Measurements from ENCODE around the gene RCSD1. TPM values are rescaled to one million over a fixed set of nuclear protein-coding genes. Genes with fewer than 3 reads are reported as not detected.

Gene RCSD1
- total and polyA plus RNA-seq, 10 of the 15 experiments (the other 5 are each of a cell fraction or from before 2014, with no cell fraction given), result 11.4 to 78.3 (median 71.6) TPM

DNA sequence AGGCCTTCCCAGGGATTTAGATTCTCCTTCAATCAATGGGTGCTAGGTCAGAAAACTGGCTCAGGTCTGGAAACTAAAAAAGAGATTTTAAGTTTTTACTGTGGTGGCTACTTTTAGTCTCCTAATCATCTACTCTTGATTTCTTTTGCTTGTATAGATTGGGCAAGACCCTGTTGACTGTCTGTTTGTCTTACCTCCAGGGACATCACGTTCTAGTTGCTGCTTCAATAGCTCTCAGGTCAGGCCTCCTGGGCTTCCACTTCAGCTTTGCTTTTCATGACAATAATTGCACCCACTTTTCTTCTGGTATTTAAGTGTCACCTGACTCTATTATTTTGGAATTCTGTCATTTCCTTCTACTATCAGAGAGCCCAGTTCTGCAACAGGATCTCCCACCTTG lies 48.0 kb upstream of the RCSD1 start:
- no peaks in the 10 kb centered on the region for H3K79me2 ChIP-seq (ENCODE audit: control insufficient read depth, insufficient read depth, low read length)
- 0 out of 4 replicates have a peak, but pooled peaks cover 0 to 1% of the 10 kb centered on the region in 2 experiments for H3K27me3 ChIP-seq (replicated peaks in 1 of 2; ENCODE audit: control insufficient read depth in 2 of 2, insufficient read depth in 2 of 2, low read length in 1 of 2)
- ATAC-seq, result no peak
- DNase-seq (ENCODE audit: low read depth, low spot score), result no peak
- intact Hi-C loops (cut with micrococcal nuclease; ENCODE audit: unreplicated experiment) (no loop called here), in situ Hi-C loops (cut with MboI) (no loop called here)
- ChIA-PET CTCF (no interaction called here), RAD21 (ENCODE audit: unreplicated experiment) (no interaction called here), POLR2A (no interaction called here), SMC1A (ENCODE audit: uncharacterized antibody, unreplicated experiment) (interaction anchor here (1.0 to 1.5 kb wide), 2 partner anchors 10 to 18 kb away, joined by 3 to 4 read pairs; no protein-coding TSS in a partner anchor)
- no peak overlapping the region for H3K4me3 ChIP-seq
- whole genome bisulfite sequencing (ENCODE audit: insufficient coverage, insufficient replicate concordance, low lambda C conversion rate, missing lambda C conversion rate), result 41% methylated on average over 1 of the region's 1 CpG
- H3K9me3 ChIP-seq (replicated peaks; ENCODE audit: control insufficient read depth, insufficient read depth, low read length), result no peaks in the 10 kb centered on the region
- TF ChIP-seq MYC (IDR thresholded peaks at IDR 0.05; ENCODE audit: insufficient read depth, insufficient read length, insufficient replicate concordance, low read length, severe bottlenecking) (no peak), ESRRA (IDR thresholded peaks at IDR 0.05; ENCODE audit: low read length) (no peak), LARP7 (IDR thresholded peaks at IDR 0.05) (no peak), TBL1XR1 (IDR thresholded peaks at IDR 0.05; ENCODE audit: low read depth, low read length) (no peak), JUNB (IDR thresholded peaks at IDR 0.05) (no peak), CHD1 (IDR thresholded peaks at IDR 0.05; ENCODE audit: low read depth, low read length) (no peak), HCFC1 (IDR thresholded peaks at IDR 0.05; ENCODE audit: low read length) (no peak), RB1 (IDR thresholded peaks at IDR 0.05; ENCODE audit: borderline replicate concordance) (no peak), NFYA (IDR thresholded peaks at IDR 0.05; ENCODE audit: borderline replicate concordance, low read depth, low read length) (no peak), RFX5 (IDR thresholded peaks at IDR 0.05; ENCODE audit: low read depth, low read length) (no peak), ATF7 (IDR thresholded peaks at IDR 0.05; ENCODE audit: low read depth) (no peak)
- TF ChIP-seq, protein P1, sequence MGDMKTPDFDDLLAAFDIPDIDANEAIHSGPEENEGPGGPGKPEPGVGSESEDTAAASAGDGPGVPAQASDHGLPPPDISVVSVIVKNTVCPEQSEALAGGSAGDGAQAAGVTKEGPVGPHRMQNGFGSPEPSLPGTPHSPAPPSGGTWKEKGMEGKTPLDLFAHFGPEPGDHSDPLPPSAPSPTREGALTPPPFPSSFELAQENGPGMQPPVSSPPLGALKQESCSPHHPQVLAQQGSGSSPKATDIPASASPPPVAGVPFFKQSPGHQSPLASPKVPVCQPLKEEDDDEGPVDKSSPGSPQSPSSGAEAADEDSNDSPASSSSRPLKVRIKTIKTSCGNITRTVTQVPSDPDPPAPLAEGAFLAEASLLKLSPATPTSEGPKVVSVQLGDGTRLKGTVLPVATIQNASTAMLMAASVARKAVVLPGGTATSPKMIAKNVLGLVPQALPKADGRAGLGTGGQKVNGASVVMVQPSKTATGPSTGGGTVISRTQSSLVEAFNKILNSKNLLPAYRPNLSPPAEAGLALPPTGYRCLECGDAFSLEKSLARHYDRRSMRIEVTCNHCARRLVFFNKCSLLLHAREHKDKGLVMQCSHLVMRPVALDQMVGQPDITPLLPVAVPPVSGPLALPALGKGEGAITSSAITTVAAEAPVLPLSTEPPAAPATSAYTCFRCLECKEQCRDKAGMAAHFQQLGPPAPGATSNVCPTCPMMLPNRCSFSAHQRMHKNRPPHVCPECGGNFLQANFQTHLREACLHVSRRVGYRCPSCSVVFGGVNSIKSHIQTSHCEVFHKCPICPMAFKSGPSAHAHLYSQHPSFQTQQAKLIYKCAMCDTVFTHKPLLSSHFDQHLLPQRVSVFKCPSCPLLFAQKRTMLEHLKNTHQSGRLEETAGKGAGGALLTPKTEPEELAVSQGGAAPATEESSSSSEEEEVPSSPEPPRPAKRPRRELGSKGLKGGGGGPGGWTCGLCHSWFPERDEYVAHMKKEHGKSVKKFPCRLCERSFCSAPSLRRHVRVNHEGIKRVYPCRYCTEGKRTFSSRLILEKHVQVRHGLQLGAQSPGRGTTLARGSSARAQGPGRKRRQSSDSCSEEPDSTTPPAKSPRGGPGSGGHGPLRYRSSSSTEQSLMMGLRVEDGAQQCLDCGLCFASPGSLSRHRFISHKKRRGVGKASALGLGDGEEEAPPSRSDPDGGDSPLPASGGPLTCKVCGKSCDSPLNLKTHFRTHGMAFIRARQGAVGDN (IDR thresholded peaks at IDR 0.05), result no peak
- TF ChIP-seq, protein P2, sequence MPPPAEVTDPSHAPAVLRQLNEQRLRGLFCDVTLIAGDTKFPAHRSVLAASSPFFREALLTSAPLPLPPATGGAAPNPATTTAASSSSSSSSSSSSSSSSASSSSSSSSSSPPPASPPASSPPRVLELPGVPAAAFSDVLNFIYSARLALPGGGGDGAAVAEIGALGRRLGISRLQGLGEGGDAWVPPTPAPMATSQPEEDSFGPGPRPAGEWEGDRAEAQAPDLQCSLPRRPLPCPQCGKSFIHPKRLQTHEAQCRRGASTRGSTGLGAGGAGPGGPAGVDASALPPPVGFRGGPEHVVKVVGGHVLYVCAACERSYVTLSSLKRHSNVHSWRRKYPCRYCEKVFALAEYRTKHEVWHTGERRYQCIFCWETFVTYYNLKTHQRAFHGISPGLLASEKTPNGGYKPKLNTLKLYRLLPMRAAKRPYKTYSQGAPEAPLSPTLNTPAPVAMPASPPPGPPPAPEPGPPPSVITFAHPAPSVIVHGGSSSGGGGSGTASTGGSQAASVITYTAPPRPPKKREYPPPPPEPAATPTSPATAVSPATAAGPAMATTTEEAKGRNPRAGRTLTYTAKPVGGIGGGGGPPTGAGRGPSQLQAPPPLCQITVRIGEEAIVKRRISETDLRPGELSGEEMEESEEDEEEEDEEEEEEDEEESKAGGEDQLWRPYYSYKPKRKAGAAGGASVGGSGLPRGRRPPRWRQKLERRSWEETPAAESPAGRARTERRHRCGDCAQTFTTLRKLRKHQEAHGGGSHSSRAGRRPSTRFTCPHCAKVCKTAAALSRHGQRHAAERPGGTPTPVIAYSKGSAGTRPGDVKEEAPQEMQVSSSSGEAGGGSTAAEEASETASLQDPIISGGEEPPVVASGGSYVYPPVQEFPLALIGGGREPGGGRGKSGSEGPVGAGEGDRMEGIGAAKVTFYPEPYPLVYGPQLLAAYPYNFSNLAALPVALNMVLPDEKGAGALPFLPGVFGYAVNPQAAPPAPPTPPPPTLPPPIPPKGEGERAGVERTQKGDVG (CRISPR knock-in tag; IDR thresholded peaks at IDR 0.05), result no peak
- H3K4me2 ChIP-seq (ENCODE audit: control insufficient read depth, insufficient read depth), result no peak overlapping the region
- no peaks in the 10 kb centered on the region for H3K36me3 ChIP-seq (ENCODE audit: control insufficient read depth in 2 of 2, insufficient read depth in 2 of 2, low read length in 1 of 2)
- no peaks in the 10 kb centered on the region for H4K20me1 ChIP-seq (ENCODE audit: control insufficient read depth, insufficient read depth)
- H3K9ac ChIP-seq (ENCODE audit: control insufficient read depth, insufficient read depth, low read length), result no peak overlapping the region
- BruUV-seq (replicated peaks), result no TSS peak
- no peak overlapping the region for H2AFZ ChIP-seq (ENCODE audit: control insufficient read depth, low read depth, low read length)
- no peak overlapping the region for H3K27ac ChIP-seq (ENCODE audit: control insufficient read depth, insufficient read depth)
- FAIRE-seq, result no peak
- H3K4me1 ChIP-seq (ENCODE audit: control insufficient read depth, insufficient read depth, low read length), result no peaks in the 10 kb centered on the region

All from GM12878 (cell line).